HG02588 (cell line): Measurements from ENCODE around the gene GTF3C5.
"Not testable (repeated sequence)": the region's sequence is repeated elsewhere in the genome, so short reads cannot be mapped to it uniquely, and the experiment has no call there.

Source experiments
- ATAC-seq: cut with Tn5 transposase; IDR thresholded peaks from one replicate; pipeline ENCODE4 v1.9.1; 2021; ENCODE audit warnings: mild to moderate bottlenecking, moderate library complexity; ENCODE audit not compliant: unreplicated experiment

GTF3C5 gene

DNA sequence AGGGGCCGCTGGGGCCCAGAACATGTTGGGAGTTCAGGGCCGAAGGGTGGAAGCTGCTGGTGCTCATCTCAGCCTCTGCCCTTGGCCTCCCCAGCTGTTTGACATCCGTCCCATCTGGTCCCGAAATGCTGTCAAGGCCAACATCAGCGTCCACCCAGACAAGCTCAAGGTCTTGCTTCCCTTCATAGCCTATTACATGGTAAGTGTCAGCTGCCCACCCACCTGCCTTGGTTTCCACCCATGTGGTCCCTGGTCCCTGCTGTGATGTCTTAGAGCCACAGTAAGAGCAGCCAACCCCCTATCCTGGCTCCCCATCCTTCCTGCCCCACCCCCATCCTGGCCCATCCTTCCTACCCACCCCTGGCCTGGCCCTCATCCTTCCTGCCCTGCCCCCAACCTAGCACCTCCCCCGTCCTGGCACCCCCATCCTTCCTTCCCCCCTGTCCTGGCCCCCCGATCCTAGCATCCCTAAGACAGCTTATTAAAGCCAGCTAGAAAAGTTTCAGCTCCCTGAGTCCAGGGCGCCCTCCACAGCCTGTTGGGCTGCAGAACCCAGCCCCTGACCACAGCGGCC lies 21.3 kb downstream of the GTF3C5 start:
- no peak for ATAC-seq

GRCh38 chr9:133054194-133054890 lies 23.5 kb downstream of the GTF3C5 start:
- no peak for ATAC-seq

DNA sequence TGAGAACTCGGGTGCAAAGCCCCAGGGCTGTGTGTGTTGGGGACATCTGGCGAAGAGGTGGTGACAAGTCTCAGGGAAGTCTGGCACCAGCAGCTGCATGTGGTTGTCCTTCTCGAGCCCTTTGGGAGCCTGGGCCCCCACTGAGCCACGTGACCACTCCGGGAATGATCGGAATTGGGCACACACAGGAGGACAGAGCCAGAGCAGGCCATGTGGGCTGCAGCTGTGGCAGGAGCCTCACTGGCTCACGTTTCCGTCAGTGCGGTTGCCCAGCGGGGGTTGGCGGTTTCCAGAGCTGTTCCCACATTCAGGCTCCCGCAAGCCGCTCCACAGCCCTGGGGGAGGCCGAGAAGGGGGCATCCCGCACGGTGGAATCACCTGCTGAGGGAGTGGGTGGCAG lies 24.2 kb downstream of the GTF3C5 start:
- no peak for ATAC-seq

DNA sequence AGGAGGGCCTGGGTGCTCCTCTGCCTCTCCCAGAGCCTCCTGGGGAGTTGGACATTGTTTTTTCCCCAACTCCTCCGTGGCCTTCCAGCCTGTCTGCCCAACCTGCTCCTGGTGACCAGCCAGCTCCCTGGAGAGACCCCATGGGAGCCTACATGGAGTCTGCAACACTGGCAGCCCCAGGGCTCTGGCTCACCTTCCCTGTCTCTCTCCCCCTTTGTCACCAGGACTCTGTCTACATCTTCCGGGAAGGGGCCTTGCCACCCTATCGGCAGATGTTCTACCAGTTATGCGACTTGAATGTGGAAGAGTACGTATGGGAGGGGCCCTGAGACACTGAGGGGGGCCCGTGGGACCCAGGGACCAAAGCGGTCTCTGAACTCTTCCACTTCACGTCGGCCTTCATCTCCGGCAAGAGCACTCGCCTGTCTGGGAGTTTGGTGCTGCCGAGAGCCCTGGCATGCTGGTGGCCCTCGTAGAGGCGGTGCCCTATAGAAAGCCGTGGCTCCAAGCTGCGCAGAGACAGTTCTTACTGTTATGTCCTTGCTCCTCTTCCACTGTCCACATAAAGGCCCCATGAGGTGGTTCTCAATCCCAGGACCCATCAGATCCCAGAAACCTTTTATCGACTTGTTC lies 25.1 kb downstream of the GTF3C5 start:
- ATAC-seq, result no peak

DNA sequence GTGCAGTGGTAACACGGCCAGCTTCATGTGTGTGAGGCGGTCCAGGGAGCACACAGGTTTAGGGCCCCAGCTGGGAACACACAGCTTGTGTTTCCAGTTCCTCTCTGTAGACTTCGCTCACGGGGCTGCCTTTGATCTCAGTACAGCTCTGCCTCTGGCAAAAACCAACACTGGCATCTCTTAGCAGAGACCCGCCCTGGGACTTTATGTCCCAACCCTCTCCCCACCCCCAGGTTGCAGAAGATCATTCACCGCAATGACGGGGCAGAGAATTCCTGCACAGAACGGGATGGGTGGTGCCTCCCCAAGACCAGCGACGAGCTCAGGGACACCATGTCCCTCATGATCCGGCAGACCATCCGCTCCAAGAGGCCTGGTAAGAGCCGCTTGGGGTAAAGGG lies 25.7 kb downstream of the GTF3C5 start:
- no peak for ATAC-seq

- ATAC-seq, result no peak
These were observed 26.2 kb downstream of the GTF3C5 start for GRCh38 chr9:133057006-133057405.

- no peak for ATAC-seq
These were observed 26.8 kb downstream of the GTF3C5 start for GRCh38 chr9:133057553-133057952.

- no peak for ATAC-seq
These were observed 27.3 kb downstream of the GTF3C5 start for GRCh38 chr9:133058071-133058470.

DNA sequence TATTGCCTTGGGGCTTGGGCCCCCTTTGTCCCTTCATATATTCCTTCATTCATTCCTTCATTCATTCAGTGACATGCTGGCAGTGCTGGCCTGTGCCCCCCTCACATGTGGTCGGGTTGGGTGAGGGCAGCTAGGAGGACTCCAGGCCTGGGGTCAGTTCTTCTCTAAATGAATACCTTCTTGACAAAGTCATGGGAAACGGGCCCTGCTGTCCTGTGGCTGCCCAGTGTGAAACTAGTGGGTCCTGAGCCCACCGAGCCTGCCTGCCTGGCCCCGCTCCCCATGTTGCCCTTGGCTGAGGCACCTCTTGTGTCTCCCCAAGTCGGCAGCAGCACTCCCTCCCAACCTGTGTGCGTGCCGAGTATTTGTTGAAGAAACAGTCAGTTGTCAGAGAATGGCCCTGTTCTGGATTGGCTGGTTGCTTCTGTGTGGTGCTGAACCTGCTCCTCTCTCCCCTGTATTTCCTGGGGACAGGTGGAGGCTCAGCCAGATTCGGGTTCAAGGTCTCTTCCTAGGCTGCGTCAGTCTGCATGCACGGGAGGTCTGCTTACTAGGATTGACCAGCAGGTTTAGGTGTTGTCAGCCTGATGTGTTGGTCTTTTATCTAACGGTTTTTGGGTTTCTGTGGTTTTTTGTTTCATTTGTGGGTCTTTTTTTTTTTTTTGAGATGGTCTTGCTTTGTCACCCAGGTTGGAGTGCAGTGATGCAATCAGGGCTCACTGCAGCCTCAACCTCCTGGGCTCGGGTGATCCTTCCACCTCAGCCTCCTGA lies 27.9 kb downstream of the GTF3C5 start:
- ATAC-seq, result no peak

DNA sequence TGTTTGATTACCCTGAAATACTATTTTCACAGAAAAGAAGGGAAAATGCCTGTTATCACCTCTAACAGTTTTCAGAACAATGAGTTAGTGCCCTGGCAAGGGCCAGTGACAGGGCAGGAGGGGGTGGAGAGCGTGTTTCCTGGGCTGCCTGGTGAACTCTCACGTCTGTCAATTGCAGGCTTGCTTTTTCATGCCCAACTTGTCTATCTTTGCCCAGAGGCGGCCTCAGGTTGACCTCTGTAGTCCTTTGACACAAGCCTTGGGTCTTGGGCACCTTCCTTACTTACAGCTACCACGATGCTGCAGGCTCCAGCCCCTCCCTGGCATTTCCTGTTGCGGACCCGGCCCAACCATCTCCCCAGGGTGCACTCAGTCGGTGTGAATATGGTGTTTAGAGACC lies 28.8 kb downstream of the GTF3C5 start:
- ATAC-seq, result no peak

GRCh38 chr9:133060417-133060841 lies 29.6 kb downstream of the GTF3C5 start:
- no peak for ATAC-seq

DNA sequence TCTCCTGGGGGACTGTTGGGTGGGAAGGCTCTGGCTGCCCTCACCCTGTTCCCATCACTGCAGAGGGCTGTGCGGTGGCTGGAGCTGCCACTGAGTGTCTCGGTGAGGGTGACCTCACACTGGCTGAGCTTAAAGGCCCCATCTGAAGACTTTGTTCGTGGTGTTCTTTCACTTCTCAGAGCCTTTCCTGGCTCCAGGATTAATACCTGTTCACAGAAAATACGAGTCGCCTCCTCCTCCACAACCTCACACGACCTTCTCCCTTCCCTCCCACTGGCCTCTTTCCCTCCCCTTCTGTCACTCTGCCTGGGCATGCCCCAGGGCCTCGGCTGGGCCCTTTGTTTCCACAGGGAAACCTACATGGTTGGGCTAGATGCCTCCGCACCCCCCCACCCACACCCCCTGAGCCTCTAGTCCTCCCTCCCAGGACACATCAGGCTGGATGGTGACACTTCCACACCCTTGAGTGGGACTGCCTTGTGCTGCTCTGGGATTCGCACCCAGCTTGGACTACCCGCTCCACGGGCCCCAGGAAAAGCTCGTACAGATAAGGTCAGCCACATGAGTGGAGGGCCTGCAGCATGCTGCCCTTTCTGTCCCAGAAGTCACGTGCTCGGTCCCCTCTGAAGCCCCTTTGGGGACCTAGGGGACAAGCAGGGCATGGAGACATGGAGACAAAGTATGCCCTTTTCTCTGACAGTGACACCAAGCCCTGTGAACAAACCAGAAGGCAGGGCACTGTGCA lies 30.4 kb downstream of the GTF3C5 start:
- ATAC-seq, result not testable (repeated sequence)

DNA sequence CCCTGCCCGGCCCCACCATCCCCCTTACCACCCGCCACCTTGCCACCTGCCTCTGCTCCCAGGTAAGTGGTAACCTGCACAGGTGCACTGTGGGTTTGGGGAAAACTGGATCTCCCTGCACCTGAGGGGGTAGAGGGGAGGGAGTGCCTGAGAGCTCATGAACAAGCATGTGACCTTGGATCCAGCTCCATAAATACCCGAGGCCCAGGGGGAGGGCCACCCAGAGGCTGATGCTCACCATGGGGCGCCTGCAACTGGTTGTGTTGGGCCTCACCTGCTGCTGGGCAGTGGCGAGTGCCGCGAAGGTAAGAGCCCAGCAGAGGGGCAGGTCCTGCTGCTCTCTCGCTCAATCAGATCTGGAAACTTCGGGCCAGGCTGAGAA lies 31.0 kb downstream of the GTF3C5 start, which contains the start of gene CEL:
Gene CEL, plus strand, starts transcription at position 218 of the 382 bp plus-strand sequence. Its CDS starts 22 bp downstream, at position 240.
- not testable (repeated sequence) for ATAC-seq

DNA sequence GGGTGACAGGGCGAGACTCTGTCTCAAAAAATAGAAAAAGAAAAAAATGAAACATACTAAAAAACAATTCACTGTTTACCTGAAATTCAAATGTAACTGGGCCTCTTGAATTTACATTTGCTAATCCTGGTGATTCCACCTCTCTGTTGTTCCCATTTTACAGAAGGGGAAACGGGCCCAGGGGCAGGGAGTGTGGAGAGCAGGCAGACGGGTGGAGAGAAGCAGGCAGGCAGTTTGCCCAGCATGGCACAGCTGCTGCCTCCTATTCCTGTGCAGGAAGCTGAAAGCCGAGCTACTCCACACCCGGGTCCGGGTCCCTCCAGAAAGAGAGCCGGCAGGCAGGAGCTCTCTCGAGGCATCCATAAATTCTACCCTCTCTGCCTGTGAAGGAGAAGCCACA lies 31.8 kb downstream of the GTF3C5 start:
- ATAC-seq, result not testable (repeated sequence)

DNA sequence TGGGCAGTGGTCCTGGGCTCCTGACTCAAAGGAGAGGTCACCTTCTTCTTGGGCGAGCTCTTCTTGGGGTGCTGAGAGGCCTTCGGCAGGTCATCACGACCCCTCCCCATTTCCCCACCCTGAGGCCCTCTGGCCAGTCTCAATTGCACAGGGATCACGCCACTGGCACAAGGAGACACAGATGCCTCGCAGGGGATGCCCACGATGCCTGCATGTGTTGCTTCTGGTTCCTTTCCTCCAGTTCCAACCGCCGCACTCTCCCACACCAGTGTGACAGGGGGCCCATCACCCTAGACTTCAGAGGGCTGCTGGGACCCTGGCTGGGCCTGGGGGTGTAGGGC lies 32.3 kb downstream of the GTF3C5 start:
- no peak for ATAC-seq

DNA sequence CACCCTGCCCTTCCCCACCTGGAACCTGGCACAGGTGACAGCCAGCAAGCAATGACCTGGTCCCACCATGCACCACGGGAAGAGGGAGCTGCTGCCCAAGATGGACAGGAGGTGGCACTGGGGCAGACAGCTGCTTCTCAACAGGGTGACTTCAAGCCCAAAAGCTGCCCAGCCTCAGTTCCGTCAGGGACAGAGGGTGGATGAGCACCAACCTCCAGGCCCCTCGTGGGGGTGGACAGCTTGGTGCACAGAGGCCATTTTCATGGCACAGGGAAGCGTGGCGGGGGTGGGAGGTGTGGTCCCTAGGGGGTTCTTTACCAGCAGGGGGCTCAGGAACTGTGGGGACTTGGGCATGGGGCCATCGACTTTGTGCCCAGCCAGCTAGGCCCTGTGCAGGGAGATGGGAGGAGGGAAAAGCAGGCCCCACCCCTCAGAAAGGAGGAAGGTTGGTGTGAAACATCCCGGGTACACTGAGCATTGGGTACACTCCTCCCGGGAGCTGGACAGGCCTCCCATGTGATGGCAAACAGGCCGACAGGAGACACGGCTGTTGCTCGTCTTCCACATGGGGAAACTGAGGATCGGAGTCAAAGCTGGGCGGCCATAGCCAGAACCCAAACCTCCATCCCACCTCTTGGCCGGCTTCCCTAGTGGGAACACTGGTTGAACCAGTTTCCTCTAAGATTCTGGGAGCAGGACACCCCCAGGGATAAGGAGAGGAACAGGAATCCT lies 32.9 kb downstream of the GTF3C5 start:
- ATAC-seq, result no peak

GRCh38 chr9:133064241-133065069 lies 33.7 kb downstream of the GTF3C5 start:
- no peak for ATAC-seq

GRCh38 chr9:133065070-133065388 lies 34.2 kb downstream of the GTF3C5 start:
- ATAC-seq, result no peak

GRCh38 chr9:133066181-133066983 lies 35.6 kb downstream of the GTF3C5 start:
- ATAC-seq, result no peak
